Measurements from ENCODE around the gene CD70. TPM values are rescaled to one million over a fixed set of nuclear protein-coding genes. Genes with fewer than 3 reads are reported as not detected.

The CD70 gene
- total and polyA plus RNA-seq, 2 donors (not counting 3 experiments of a cell fraction or from before 2014, with no cell fraction given), result not detected

DNA sequence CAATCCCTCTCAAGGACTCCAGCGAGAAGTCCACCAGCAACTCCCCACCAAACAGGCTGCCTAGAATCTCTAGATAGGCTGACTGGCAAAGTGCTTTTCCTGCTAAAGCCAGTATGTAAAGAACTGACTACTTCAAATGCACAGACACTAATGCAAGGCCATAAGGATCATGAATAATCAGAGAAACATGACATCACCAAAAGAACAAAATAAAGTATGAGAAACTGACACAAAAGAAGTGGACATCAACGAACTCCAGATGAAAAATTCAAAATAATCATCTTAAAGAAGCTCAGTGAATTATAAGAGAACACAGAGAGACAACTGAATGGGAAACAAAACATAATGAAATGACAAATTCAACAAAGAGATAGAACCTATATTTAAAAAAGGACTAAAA lies 26.4 kb upstream of the CD70 start:
- ChIA-PET POLR2A (no interaction called here), CTCF (interaction anchor here (1.0 to 1.1 kb wide), 2 partner anchors 14 to 16 kb away, joined by 3 to 4 read pairs; no protein-coding TSS in a partner anchor)
- Histone ChIP-seq H3K79me2 (ENCODE audit: control insufficient read depth, insufficient read depth, low read length) (no peaks in the 10 kb centered on the region), H3K9me1 (replicated peaks; ENCODE audit: control insufficient read depth, extremely low read depth, insufficient read depth, low read length) (no peaks in the 10 kb centered on the region), H3K9ac (replicated peaks; ENCODE audit: extremely low read depth, insufficient read depth, low read length) (no peak overlapping the region), H3K4me3 (replicated peaks in 1 of 3; ENCODE audit: insufficient read depth in 1 of 3, low read depth in 1 of 3, low read length in 3 of 3) (no peak overlapping the region), H3K9me3 (replicated peaks; ENCODE audit: control insufficient read depth, insufficient read depth, low read length) (no peaks in the 10 kb centered on the region), H3K27me3 (ENCODE audit: control insufficient read depth in 2 of 2, insufficient read depth in 2 of 2, low read length in 2 of 2) (peaks cover 4 to 6% of the 10 kb centered on the region in 2 experiments), H4K20me1 (replicated peaks; ENCODE audit: control insufficient read depth, extremely low read depth, insufficient read depth, low read length) (no peaks in the 10 kb centered on the region), H3K4me2 (ENCODE audit: insufficient read depth, low read length) (no peak overlapping the region), H3K36me3 (ENCODE audit: control insufficient read depth in 2 of 2, extremely low read depth in 1 of 2, insufficient read depth in 2 of 2, low read length in 2 of 2) (no peaks in the 10 kb centered on the region), H3K4me1 (ENCODE audit: control insufficient read depth, extremely low read depth, insufficient read depth, low read length) (no peaks in the 10 kb centered on the region), H3K27ac (ENCODE audit: insufficient read depth, low read depth, low read length) (no peak overlapping the region), H2AFZ (ENCODE audit: low read depth, low read length) (no peak overlapping the region)
- dilution Hi-C loops (cut with MboI; ENCODE audit: extremely low pct_ligation_motif_present, low sequenced_read_pairs) (no loop called here), intact Hi-C loops (cut with micrococcal nuclease) (no loop called here)
- no peak for TF ChIP-seq FOS (IDR thresholded peaks at IDR 0.05; ENCODE audit: borderline replicate concordance, insufficient read depth, low read length)
- no peak for FAIRE-seq
- no TSS peak for BruUV-seq (replicated peaks)
- no peak for DNase-seq (ENCODE audit: low read depth, low spot score)

- TF ChIP-seq POLR2AphosphoS5 (IDR thresholded peaks at IDR 0.05; ENCODE audit: insufficient read depth, low read depth, low read length), result no peak
- no peak for TF ChIP-seq JUN (IDR thresholded peaks at IDR 0.05; ENCODE audit: borderline replicate concordance, insufficient read depth, insufficient read length, low read depth)
- no peak for TF ChIP-seq MAX (IDR thresholded peaks at IDR 0.05; ENCODE audit: insufficient read depth, insufficient read length)
- TF ChIP-seq GATA2 (IDR thresholded peaks at IDR 0.05; ENCODE audit: insufficient read depth, insufficient read length, low read depth, low read length), result no peak
- TF ChIP-seq FOS (IDR thresholded peaks at IDR 0.05; ENCODE audit: borderline replicate concordance, insufficient read depth, low read length), result peak; percentile 18
- Histone ChIP-seq H2AFZ (ENCODE audit: low read depth, low read length) (no peak overlapping the region), H3K36me3 (ENCODE audit: control insufficient read depth in 2 of 2, extremely low read depth in 1 of 2, insufficient read depth in 2 of 2, low read length in 2 of 2) (no peaks in the 10 kb centered on the region), H3K79me2 (ENCODE audit: control insufficient read depth, insufficient read depth, low read length) (no peaks in the 10 kb centered on the region), H3K9me3 (replicated peaks; ENCODE audit: control insufficient read depth, insufficient read depth, low read length) (no peaks in the 10 kb centered on the region), H3K4me2 (ENCODE audit: insufficient read depth, low read length) (no peak overlapping the region), H3K27me3 (ENCODE audit: control insufficient read depth in 2 of 2, insufficient read depth in 2 of 2, low read length in 2 of 2) (peaks cover 2% of the 10 kb centered on the region in 2 experiments), H3K4me3 (replicated peaks in 1 of 3; ENCODE audit: insufficient read depth in 1 of 3, low read depth in 1 of 3, low read length in 3 of 3) (no peak overlapping the region), H3K9ac (replicated peaks; ENCODE audit: extremely low read depth, insufficient read depth, low read length) (no peak overlapping the region), H3K27ac (ENCODE audit: insufficient read depth, low read depth, low read length) (no peak overlapping the region), H3K9me1 (replicated peaks; ENCODE audit: control insufficient read depth, extremely low read depth, insufficient read depth, low read length) (no peaks in the 10 kb centered on the region), H4K20me1 (replicated peaks; ENCODE audit: control insufficient read depth, extremely low read depth, insufficient read depth, low read length) (no peaks in the 10 kb centered on the region), H3K4me1 (ENCODE audit: control insufficient read depth, extremely low read depth, insufficient read depth, low read length) (peaks cover 8% of the 10 kb centered on the region)
- CTCF ChIA-PET, result interaction anchor here (0.8 to 1.2 kb wide), 2 partner anchors 85 to 100 kb away, joined by 3 read pairs; partner anchors contain the start of gene TNFSF9
- POLR2A ChIA-PET, result no interaction called here
- no TSS peak for BruUV-seq (replicated peaks)
- intact Hi-C loops (cut with micrococcal nuclease), result no loop called here
- FAIRE-seq (no peak), DNase-seq (ENCODE audit: low read depth, low spot score) (no peak)
- dilution Hi-C loops (cut with MboI; ENCODE audit: extremely low pct_ligation_motif_present, low sequenced_read_pairs), result no loop called here
Measured at GRCh38 chr19:6616011-6616410, 25.1 kb upstream of the CD70 start.
